Astrocyte (in vitro differentiated cells and primary cell): ENCODE data around the gene SPP2. TPM values are rescaled to one million over a fixed set of nuclear protein-coding genes. Genes with fewer than 3 reads are reported as not detected.
A peak's percentile ranks its signal among the peaks of the same experiment; 100 is the strongest.

ENCODE experiments used
- DNase-seq: peaks from one replicate; pipeline ENCODE4 v3.0.0-alpha.2; 2010; ENCODE audit warnings: low read depth
- FAIRE-seq: peaks from 2 replicates; lab custom pipeline; 2011; peaks lifted over from hg19 to GRCh38; lab: Jason Lieb, UNC
- H2AFZ ChIP-seq: 2 replicates; pipeline ENCODE4 v1.6.0; 2012; ENCODE audit warnings: low read depth, low read length, inconsistent platforms
- H3K27ac ChIP-seq: 2 replicates; pipeline ENCODE4 v1.5.1; 2011; ENCODE audit warnings: low read depth, low read length, inconsistent platforms
- H3K27me3 ChIP-seq: 2 replicates; pipeline ENCODE4 v1.6.0; 2011; ENCODE audit warnings: low read length, inconsistent platforms; ENCODE audit not compliant: insufficient read depth
- H3K36me3 ChIP-seq: 2 replicates; pipeline ENCODE4 v1.5.1; 2011; ENCODE audit warnings: low read length, inconsistent platforms; ENCODE audit not compliant: insufficient read depth
- H3K4me1 ChIP-seq: 2 replicates; pipeline ENCODE4 v1.5.1; 2011; ENCODE audit warnings: low read length, inconsistent platforms; ENCODE audit not compliant: insufficient read depth
- H3K4me2 ChIP-seq: 2 replicates; pipeline ENCODE4 v1.6.0; 2012; ENCODE audit warnings: low read length, inconsistent platforms
- H3K4me3 ChIP-seq: 2 replicates; pipeline ENCODE4 v1.5.1; 2011; ENCODE audit warnings: low read depth, mild to moderate bottlenecking, low read length, inconsistent platforms; ENCODE audit not compliant: insufficient read depth
- H3K79me2 ChIP-seq: 2 replicates; pipeline ENCODE4 v1.6.0; 2012; ENCODE audit warnings: mild to moderate bottlenecking, low read length, inconsistent platforms; ENCODE audit not compliant: insufficient read depth
- H3K9ac ChIP-seq: 2 replicates; pipeline ENCODE4 v1.6.0; 2012; ENCODE audit warnings: mild to moderate bottlenecking, low read length, inconsistent platforms
- H3K9me3 ChIP-seq: 2 replicates; pipeline ENCODE4 v1.5.1; 2012; ENCODE audit warnings: low read depth, mild to moderate bottlenecking, low read length, inconsistent platforms; ENCODE audit not compliant: insufficient read depth
- H4K20me1 ChIP-seq: 2 replicates; pipeline ENCODE4 v1.6.0; 2012; ENCODE audit warnings: low read length, inconsistent platforms; ENCODE audit not compliant: insufficient read depth
- H3K27ac Mint-ChIP-seq: one replicate; pipeline ENCODE4 v1.8.0; 2021; ENCODE audit warnings: mild to moderate bottlenecking, mixed read lengths; ENCODE audit not compliant: unreplicated experiment
- H3K27me3 Mint-ChIP-seq: one replicate; pipeline ENCODE4 v1.8.0; 2021; ENCODE audit warnings: low read depth, mixed read lengths; ENCODE audit not compliant: unreplicated experiment
- H3K36me3 Mint-ChIP-seq: one replicate; pipeline ENCODE4 v1.8.0; 2021; ENCODE audit warnings: low read depth, mixed read lengths; ENCODE audit not compliant: unreplicated experiment
- H3K4me1 Mint-ChIP-seq: one replicate; pipeline ENCODE4 v1.8.0; 2021; ENCODE audit warnings: low read depth, mixed read lengths; ENCODE audit not compliant: unreplicated experiment
- H3K4me3 Mint-ChIP-seq: one replicate; pipeline ENCODE4 v1.8.0; 2021; ENCODE audit warnings: mild to moderate bottlenecking, moderate library complexity, mixed read lengths; ENCODE audit not compliant: unreplicated experiment
- H3K9me3 Mint-ChIP-seq: one replicate; pipeline ENCODE4 v1.8.0; 2021; ENCODE audit warnings: mild to moderate bottlenecking, mixed read lengths; ENCODE audit not compliant: unreplicated experiment
- CTCF ChIP-seq: IDR thresholded peaks from 2 replicates; pipeline ENCODE4 v1.5.1; 2011; ENCODE audit warnings: low read depth, mild to moderate bottlenecking, inconsistent platforms, low read length, moderate library complexity; ENCODE audit not compliant: insufficient read depth
- EZH2 ChIP-seq: IDR thresholded peaks from 2 replicates; pipeline ENCODE4 v1.6.1; 2012; ENCODE audit warnings: mild to moderate bottlenecking, low read length, inconsistent platforms; ENCODE audit not compliant: insufficient read depth
- total RNA-seq: library from RNA; stranded (reverse); gene quantifications from 2 replicates; pipeline ENCODE4 v1.2.1, GENCODE V29; 2021

SPP2 gene
- total RNA-seq, 1 donor from 2014 or later = not detected

- no peak overlapping the region for H3K27ac Mint-ChIP-seq
- FAIRE-seq (no peak), DNase-seq (no peak)
- Histone ChIP-seq H4K20me1 (no peaks in the 10 kb centered on the region), H3K9me3 (peaks cover 3% of the 10 kb centered on the region), H3K9ac (no peak overlapping the region), H3K4me1 (peaks cover 5% of the 10 kb centered on the region), H2AFZ (no peak overlapping the region), H3K27me3 (no peaks in the 10 kb centered on the region), H3K4me3 (no peak overlapping the region), H3K36me3 (no peaks in the 10 kb centered on the region), H3K27ac (no peak overlapping the region), H3K4me2 (no peak overlapping the region), H3K79me2 (no peaks in the 10 kb centered on the region)
- peaks cover 6% of the 10 kb centered on the region for H3K4me1 Mint-ChIP-seq
- no peak for TF ChIP-seq EZH2
- TF ChIP-seq CTCF = no peak
- H3K9me3 Mint-ChIP-seq = no peaks in the 10 kb centered on the region
- no peaks in the 10 kb centered on the region for H3K36me3 Mint-ChIP-seq
- no peaks in the 10 kb centered on the region for H3K27me3 Mint-ChIP-seq
- no peak overlapping the region for H3K4me3 Mint-ChIP-seq
Observed at GRCh38 chr2:234046521-234046920, 4.0 kb upstream of the SPP2 start.

- H2AFZ ChIP-seq = no peak overlapping the region
- DNase-seq = peak; percentile 11
- H3K4me1 Mint-ChIP-seq = peaks cover 7% of the 10 kb centered on the region
- H3K9me3 Mint-ChIP-seq = no peaks in the 10 kb centered on the region
- H3K36me3 Mint-ChIP-seq = no peaks in the 10 kb centered on the region
- H3K27me3 Mint-ChIP-seq = no peaks in the 10 kb centered on the region
- no peak overlapping the region for H3K27ac Mint-ChIP-seq
- H4K20me1 ChIP-seq = no peaks in the 10 kb centered on the region
- no peak overlapping the region for H3K4me2 ChIP-seq
- no peak for FAIRE-seq
- no peak overlapping the region for H3K4me3 ChIP-seq
- H3K79me2 ChIP-seq = no peaks in the 10 kb centered on the region
- H3K9me3 ChIP-seq = peaks cover 3% of the 10 kb centered on the region
- H3K27ac ChIP-seq = no peak overlapping the region
- no peaks in the 10 kb centered on the region for H3K36me3 ChIP-seq
- H3K27me3 ChIP-seq = no peaks in the 10 kb centered on the region
- H3K9ac ChIP-seq = no peak overlapping the region
- no peak overlapping the region for H3K4me3 Mint-ChIP-seq
- TF ChIP-seq CTCF (no peak), EZH2 (no peak)
- peaks cover 7% of the 10 kb centered on the region for H3K4me1 ChIP-seq
Observed at GRCh38 chr2:234047361-234047760, 3.1 kb upstream of the SPP2 start.

- DNase-seq (peak; percentile 25), FAIRE-seq (no peak)
- H3K9me3 ChIP-seq = peaks cover 3% of the 10 kb centered on the region
- H3K36me3 ChIP-seq = no peaks in the 10 kb centered on the region
- Mint-ChIP-seq H3K4me1 (peaks cover 7% of the 10 kb centered on the region), H3K36me3 (no peaks in the 10 kb centered on the region), H3K9me3 (no peaks in the 10 kb centered on the region), H3K27me3 (no peaks in the 10 kb centered on the region), H3K4me3 (no peak overlapping the region), H3K27ac (no peak overlapping the region)
- no peaks in the 10 kb centered on the region for H3K79me2 ChIP-seq
- no peak overlapping the region for H3K4me2 ChIP-seq
- no peaks in the 10 kb centered on the region for H3K27me3 ChIP-seq
- H3K4me1 ChIP-seq = peaks cover 7% of the 10 kb centered on the region
- H4K20me1 ChIP-seq = no peaks in the 10 kb centered on the region
- TF ChIP-seq CTCF = no peak
- no peak for TF ChIP-seq EZH2
- H3K27ac ChIP-seq = no peak overlapping the region
- no peak overlapping the region for H2AFZ ChIP-seq
- H3K4me3 ChIP-seq = no peak overlapping the region
- no peak overlapping the region for H3K9ac ChIP-seq
Observed at GRCh38 chr2:234048049-234048448, 2.5 kb upstream of the SPP2 start.
